HepG2 (cell line): ENCODE measurements around the gene CLDN7. TPM values are rescaled to one million over a fixed set of nuclear protein-coding genes. Genes with fewer than 3 reads are reported as not detected.

Source experiments
- ARID2 ChIP-seq: sonication (generic); formaldehyde crosslinking; IDR thresholded peaks from 2 replicates; pipeline ENCODE4 v1.8.1; 2022; ENCODE audit warnings: mild to moderate bottlenecking, missing genetic modification reagents, borderline replicate concordance
- ARNT2 ChIP-seq: sonication (generic); formaldehyde crosslinking; IDR thresholded peaks from 2 replicates; pipeline ENCODE4 v1.8.0; 2022; ENCODE audit warnings: mild to moderate bottlenecking, low read depth, missing genetic modification reagents, moderate library complexity
- ARNTL ChIP-seq: sonication (generic); formaldehyde crosslinking; IDR thresholded peaks from 2 replicates; pipeline ENCODE4 v1.4.0; 2020; ENCODE audit warnings: mild to moderate bottlenecking, missing genetic modification reagents
- GATAD1 ChIP-seq: IDR thresholded peaks from 2 replicates; pipeline ENCODE4 v1.6.1; 2016; ENCODE audit warnings: missing genetic modification reagents, missing compliant biosample characterization
- JUND ChIP-seq: sonication (generic); formaldehyde crosslinking; IDR thresholded peaks from 2 replicates; pipeline ENCODE4 v1.8.0; 2022; ENCODE audit warnings: mild to moderate bottlenecking, missing genetic modification reagents
- NFE2 ChIP-seq: sonication (generic); formaldehyde crosslinking; IDR thresholded peaks from 2 replicates; pipeline ENCODE4 v1.4.0; 2020; ENCODE audit warnings: missing genetic modification reagents
- SAP130 ChIP-seq: IDR thresholded peaks from 2 replicates; pipeline ENCODE4 v1.6.1; 2016; ENCODE audit warnings: low read depth
- SKI ChIP-seq: fragments of 450-650 bp; IDR thresholded peaks from one replicate; pipeline ENCODE4 v1.6.1; 2018; ENCODE audit warnings: mild to moderate bottlenecking; ENCODE audit not compliant: partially characterized antibody
- SMC3 ChIP-seq: IDR thresholded peaks from 2 replicates; pipeline ENCODE4 v1.6.1; 2011; ENCODE audit warnings: low read length, improper control_type of control experiment
- SRSF1 ChIP-seq: fragments of 200-400 bp; formaldehyde crosslinking; optimal IDR thresholded peaks from 2 replicates; pipeline ENCODE3; 2017; ENCODE audit warnings: mild to moderate bottlenecking, low read depth, low read length, moderate library complexity
- ZFP1 ChIP-seq: IDR thresholded peaks from 2 replicates; pipeline ENCODE4 v1.6.1; 2016
- ZNF121 ChIP-seq: sonication (generic); formaldehyde crosslinking; IDR thresholded peaks from 2 replicates; pipeline ENCODE4 v1.5.0; 2020; ENCODE audit warnings: mild to moderate bottlenecking, missing genetic modification reagents
- ZNF337 ChIP-seq: sonication (generic); formaldehyde crosslinking; IDR thresholded peaks from 2 replicates; pipeline ENCODE4 v1.5.1; 2020; ENCODE audit warnings: missing genetic modification reagents, low read depth, mild to moderate bottlenecking, borderline replicate concordance
- ZNF484 ChIP-seq: sonication (generic); formaldehyde crosslinking; IDR thresholded peaks from 2 replicates; pipeline ENCODE4 v1.5.1; 2020; ENCODE audit warnings: mild to moderate bottlenecking, low read depth, missing genetic modification reagents, borderline replicate concordance
- ZNF598 ChIP-seq: sonication (generic); formaldehyde crosslinking; IDR thresholded peaks from 2 replicates; pipeline ENCODE4 v1.5.1; 2020; ENCODE audit warnings: mild to moderate bottlenecking, missing genetic modification reagents, borderline replicate concordance
- ZSCAN31 ChIP-seq: sonication (generic); formaldehyde crosslinking; IDR thresholded peaks from 2 replicates; pipeline ENCODE4 v1.5.0; 2020; ENCODE audit warnings: low read depth, mild to moderate bottlenecking, missing genetic modification reagents
- polyA plus RNA-seq, 8 experiments: library from polyadenylated mRNA; depleted of rRNA in 3 of 8; stranded (reverse) in 7 of 8; unstranded in 1 of 8; fragments of >200 nt; fragmentation: Illumina TruSeq in 4 of 8; extraction: Trizol in 4 of 8; gene quantifications; 2 replicates each; pipeline versions ENCODE4 v1.2.1 to v1.2.3, GENCODE V29; 2011 to 2016; ENCODE audit warnings: low read depth in 4 of 8, missing spikeins in 1 of 8, mixed read lengths in 1 of 8; ENCODE audit not compliant: insufficient read depth in 1 of 8
- total RNA-seq, 5 experiments: library from RNA; depleted of rRNA; stranded (reverse); fragments of >200 nt; fragmentation: Illumina TruSeq; extraction: Trizol; gene quantifications; 2 replicates each; pipeline ENCODE4 v1.2.3, GENCODE V29; 2016; ENCODE audit warnings: low read depth in 1 of 5
- TF ChIP-seq, protein P1 (sequence below): IDR thresholded peaks from 2 replicates; pipeline ENCODE4 v1.4.0; 2020; ENCODE audit warnings: mild to moderate bottlenecking, missing genetic modification reagents
- TF ChIP-seq, protein P2 (sequence below): sonication (generic); formaldehyde crosslinking; IDR thresholded peaks from 2 replicates; pipeline ENCODE4 v1.5.1; 2020; ENCODE audit warnings: mild to moderate bottlenecking, moderate library complexity, missing genetic modification reagents
- TF ChIP-seq, protein P3 (sequence below): sonication (generic); formaldehyde crosslinking; IDR thresholded peaks from 2 replicates; pipeline ENCODE4 v1.8.1; 2023; ENCODE audit warnings: mild to moderate bottlenecking, moderate library complexity, missing genetic modification reagents
- TF ChIP-seq, protein P4 (sequence below): sonication (generic); formaldehyde crosslinking; IDR thresholded peaks from 2 replicates; pipeline ENCODE4 v1.4.0; 2020; ENCODE audit warnings: low read depth, mild to moderate bottlenecking, missing genetic modification reagents

CLDN7 gene
- total and polyA plus RNA-seq, 2 of the 13 experiments (the other 11 are each of a cell fraction or from before 2014, with no cell fraction given): not detected

DNA sequence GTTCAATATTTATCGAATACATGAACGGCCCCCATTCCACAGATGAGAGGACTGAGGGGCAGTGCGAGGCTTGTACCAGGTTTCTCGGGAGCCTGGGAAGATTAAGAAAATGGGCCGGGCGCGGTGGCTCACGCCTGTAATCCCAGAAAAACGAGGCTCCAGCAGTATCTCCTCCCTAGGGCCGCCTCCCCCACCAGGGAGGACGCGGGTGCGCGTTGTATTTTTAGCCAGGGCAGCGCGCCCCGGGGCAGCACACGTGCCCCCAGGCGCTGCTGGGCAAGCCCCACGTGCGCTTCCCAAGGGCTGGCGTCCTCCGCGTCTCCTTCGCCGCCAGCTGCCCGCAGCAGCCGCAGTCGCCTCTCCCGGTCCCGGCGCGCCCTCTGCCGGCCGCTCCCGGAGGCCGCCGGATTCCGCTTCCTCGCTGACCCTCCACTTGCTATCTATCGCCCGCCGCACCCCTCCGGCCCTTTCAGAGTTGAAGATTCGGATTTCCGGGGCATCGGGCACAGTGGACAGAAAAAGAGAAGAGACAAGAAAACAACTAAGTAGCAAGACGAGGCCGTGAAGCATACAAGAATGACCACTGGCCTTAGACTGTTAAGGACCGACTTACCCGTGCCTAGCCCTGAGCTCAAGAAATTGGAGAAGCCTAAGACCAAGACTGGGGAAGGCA is 34.0 kb upstream of the CLDN7 start (continued):
- TF ChIP-seq, protein P1, sequence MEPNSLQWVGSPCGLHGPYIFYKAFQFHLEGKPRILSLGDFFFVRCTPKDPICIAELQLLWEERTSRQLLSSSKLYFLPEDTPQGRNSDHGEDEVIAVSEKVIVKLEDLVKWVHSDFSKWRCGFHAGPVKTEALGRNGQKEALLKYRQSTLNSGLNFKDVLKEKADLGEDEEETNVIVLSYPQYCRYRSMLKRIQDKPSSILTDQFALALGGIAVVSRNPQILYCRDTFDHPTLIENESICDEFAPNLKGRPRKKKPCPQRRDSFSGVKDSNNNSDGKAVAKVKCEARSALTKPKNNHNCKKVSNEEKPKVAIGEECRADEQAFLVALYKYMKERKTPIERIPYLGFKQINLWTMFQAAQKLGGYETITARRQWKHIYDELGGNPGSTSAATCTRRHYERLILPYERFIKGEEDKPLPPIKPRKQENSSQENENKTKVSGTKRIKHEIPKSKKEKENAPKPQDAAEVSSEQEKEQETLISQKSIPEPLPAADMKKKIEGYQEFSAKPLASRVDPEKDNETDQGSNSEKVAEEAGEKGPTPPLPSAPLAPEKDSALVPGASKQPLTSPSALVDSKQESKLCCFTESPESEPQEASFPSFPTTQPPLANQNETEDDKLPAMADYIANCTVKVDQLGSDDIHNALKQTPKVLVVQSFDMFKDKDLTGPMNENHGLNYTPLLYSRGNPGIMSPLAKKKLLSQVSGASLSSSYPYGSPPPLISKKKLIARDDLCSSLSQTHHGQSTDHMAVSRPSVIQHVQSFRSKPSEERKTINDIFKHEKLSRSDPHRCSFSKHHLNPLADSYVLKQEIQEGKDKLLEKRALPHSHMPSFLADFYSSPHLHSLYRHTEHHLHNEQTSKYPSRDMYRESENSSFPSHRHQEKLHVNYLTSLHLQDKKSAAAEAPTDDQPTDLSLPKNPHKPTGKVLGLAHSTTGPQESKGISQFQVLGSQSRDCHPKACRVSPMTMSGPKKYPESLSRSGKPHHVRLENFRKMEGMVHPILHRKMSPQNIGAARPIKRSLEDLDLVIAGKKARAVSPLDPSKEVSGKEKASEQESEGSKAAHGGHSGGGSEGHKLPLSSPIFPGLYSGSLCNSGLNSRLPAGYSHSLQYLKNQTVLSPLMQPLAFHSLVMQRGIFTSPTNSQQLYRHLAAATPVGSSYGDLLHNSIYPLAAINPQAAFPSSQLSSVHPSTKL (CRISPR knock-in tag): peak; percentile 44; the same call in 1 of the 2 replicates
- TF ChIP-seq ZNF337 (CRISPR knock-in tag) (no peak), ZSCAN31 (no peak), SAP130 (peak; percentile 80), ZNF121 (CRISPR knock-in tag) (no peak), GATAD1 (CRISPR knock-in tag) (0 out of 2 replicates have a peak, but pooled peaks have one; percentile 29), ZNF598 (CRISPR knock-in tag) (no peak), SRSF1 (no peak), SKI (peak; percentile 63), ARNTL (CRISPR knock-in tag) (peak; percentile 86), SMC3 (peak; percentile 65; the same call in 1 of the 2 replicates), ZFP1 (no peak), ARID2 (CRISPR knock-in tag) (no peak), JUND (no peak), NFE2 (no peak), ARNT2 (CRISPR knock-in tag) (0 out of 2 replicates have a peak, but pooled peaks have one; percentile 33), ZNF484 (CRISPR knock-in tag) (no peak)
- TF ChIP-seq, protein P2, sequence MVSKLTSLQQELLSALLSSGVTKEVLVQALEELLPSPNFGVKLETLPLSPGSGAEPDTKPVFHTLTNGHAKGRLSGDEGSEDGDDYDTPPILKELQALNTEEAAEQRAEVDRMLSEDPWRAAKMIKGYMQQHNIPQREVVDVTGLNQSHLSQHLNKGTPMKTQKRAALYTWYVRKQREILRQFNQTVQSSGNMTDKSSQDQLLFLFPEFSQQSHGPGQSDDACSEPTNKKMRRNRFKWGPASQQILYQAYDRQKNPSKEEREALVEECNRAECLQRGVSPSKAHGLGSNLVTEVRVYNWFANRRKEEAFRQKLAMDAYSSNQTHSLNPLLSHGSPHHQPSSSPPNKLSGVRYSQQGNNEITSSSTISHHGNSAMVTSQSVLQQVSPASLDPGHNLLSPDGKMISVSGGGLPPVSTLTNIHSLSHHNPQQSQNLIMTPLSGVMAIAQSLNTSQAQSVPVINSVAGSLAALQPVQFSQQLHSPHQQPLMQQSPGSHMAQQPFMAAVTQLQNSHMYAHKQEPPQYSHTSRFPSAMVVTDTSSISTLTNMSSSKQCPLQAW (CRISPR knock-in tag): no peak
- TF ChIP-seq, protein P3, sequence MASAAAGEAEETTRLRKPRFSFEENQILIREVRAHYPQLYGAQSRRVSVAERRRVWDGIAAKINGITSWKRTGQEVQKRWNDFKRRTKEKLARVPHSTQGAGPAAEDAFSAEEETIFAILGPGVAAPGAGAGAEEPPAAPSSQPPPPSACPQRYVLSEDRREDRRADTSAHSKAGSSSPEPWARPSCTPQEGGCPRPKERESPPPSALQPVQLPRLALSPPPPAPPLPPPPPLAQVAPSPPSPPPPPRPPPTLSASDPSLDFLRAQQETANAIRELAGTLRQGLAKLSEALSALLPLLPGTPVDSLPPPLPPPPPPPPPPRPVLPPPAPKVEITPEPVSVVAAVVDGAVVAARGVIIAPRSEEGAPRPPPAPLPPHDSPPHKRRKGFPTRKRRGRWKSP (CRISPR knock-in tag): peak; percentile 64; the same call in 1 of the 2 replicates
- TF ChIP-seq, protein P4, sequence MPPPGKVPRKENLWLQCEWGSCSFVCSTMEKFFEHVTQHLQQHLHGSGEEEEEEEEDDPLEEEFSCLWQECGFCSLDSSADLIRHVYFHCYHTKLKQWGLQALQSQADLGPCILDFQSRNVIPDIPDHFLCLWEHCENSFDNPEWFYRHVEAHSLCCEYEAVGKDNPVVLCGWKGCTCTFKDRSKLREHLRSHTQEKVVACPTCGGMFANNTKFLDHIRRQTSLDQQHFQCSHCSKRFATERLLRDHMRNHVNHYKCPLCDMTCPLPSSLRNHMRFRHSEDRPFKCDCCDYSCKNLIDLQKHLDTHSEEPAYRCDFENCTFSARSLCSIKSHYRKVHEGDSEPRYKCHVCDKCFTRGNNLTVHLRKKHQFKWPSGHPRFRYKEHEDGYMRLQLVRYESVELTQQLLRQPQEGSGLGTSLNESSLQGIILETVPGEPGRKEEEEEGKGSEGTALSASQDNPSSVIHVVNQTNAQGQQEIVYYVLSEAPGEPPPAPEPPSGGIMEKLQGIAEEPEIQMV (CRISPR knock-in tag): 0 out of 2 replicates have a peak, but pooled peaks have one; percentile 69
